ENCODE measurements around the gene MPDU1. TPM values are rescaled to one million over a fixed set of nuclear protein-coding genes. Genes with fewer than 3 reads are reported as not detected.

MPDU1 gene
- total RNA-seq, 1 donor from 2014 or later, result 25.9 TPM

- no peak for ATAC-seq (ENCODE audit: poor library complexity)
- intact Hi-C loops (cut with DNase I), result no loop called here
- DNase-seq, result no peak
Measured at GRCh38 chr17:7576432-7576937, 7.2 kb upstream of the MPDU1 start.

- intact Hi-C loops (cut with DNase I), result no loop called here
- ATAC-seq (ENCODE audit: poor library complexity) (no peak), DNase-seq (no peak)
Measured at GRCh38 chr17:7577327-7578199, 6.1 kb upstream of the MPDU1 start.

GRCh38 chr17:7579001-7579833, 4.4 kb upstream of the MPDU1 start, which contains the start of gene CD68:
TSS of gene CD68 (plus strand) at chr17:7579638. CDS start at chr17:7579678, 40 bp downstream.
- ATAC-seq (ENCODE audit: poor library complexity) (peak; percentile 35), DNase-seq (peak; percentile 74)
- intact Hi-C loops (cut with DNase I), result no loop called here

GRCh38 chr17:7579834-7580603, 3.6 kb upstream of the MPDU1 start:
- no peak for ATAC-seq (ENCODE audit: poor library complexity)
- intact Hi-C loops (cut with DNase I), result loop anchor here (5.0 kb wide), 1 partner anchor 138 kb away; no protein-coding TSS in a partner anchor
- no peak for DNase-seq

- DNase-seq, result no peak
- ATAC-seq (ENCODE audit: poor library complexity), result no peak
- intact Hi-C loops (cut with DNase I), result loop anchor here (5.0 kb wide), 1 partner anchor 139 kb away; no protein-coding TSS in a partner anchor
Measured at GRCh38 chr17:7580604-7581575, 2.8 kb upstream of the MPDU1 start.

GRCh38 chr17:7582396-7583252, 1.0 kb upstream of the MPDU1 start:
- no peak for DNase-seq
- ATAC-seq (ENCODE audit: poor library complexity), result no peak
- intact Hi-C loops (cut with DNase I), result loop anchor here (5.0 kb wide), 1 partner anchor 140 kb away; no protein-coding TSS in a partner anchor

GRCh38 chr17:7586673-7587419, 3.2 kb downstream of the MPDU1 start:
- no peak for DNase-seq
- intact Hi-C loops (cut with DNase I), result no loop called here
- no peak for ATAC-seq (ENCODE audit: poor library complexity)

- DNase-seq (no peak), ATAC-seq (ENCODE audit: poor library complexity) (no peak)
- intact Hi-C loops (cut with DNase I), result no loop called here
Measured at GRCh38 chr17:7587420-7588151, 3.9 kb downstream of the MPDU1 start.

GRCh38 chr17:7588553-7589203, 5.0 kb downstream of the MPDU1 start:
- intact Hi-C loops (cut with DNase I), result no loop called here
- DNase-seq (no peak), ATAC-seq (ENCODE audit: poor library complexity) (peak; percentile 7)

- intact Hi-C loops (cut with DNase I), result no loop called here
- DNase-seq (peak; percentile 93), ATAC-seq (ENCODE audit: poor library complexity) (peak; percentile 88)
Measured at GRCh38 chr17:7589204-7589868, 5.7 kb downstream of the MPDU1 start.

- DNase-seq, result no peak
- intact Hi-C loops (cut with DNase I), result no loop called here
- peak; percentile 5 for ATAC-seq (ENCODE audit: poor library complexity)
Measured at GRCh38 chr17:7589891-7590691, 6.4 kb downstream of the MPDU1 start, which contains the start of gene SOX15. TSS of gene SOX15 (minus strand) at chr17:7590094. CDS start at chr17:7589676, 418 bp downstream.

- intact Hi-C loops (cut with DNase I), result no loop called here
- no peak for ATAC-seq (ENCODE audit: poor library complexity)
- DNase-seq, result no peak
Measured at GRCh38 chr17:7590743-7591142, 7.1 kb downstream of the MPDU1 start.

- intact Hi-C loops (cut with DNase I), result no loop called here
- DNase-seq, result no peak
- ATAC-seq (ENCODE audit: poor library complexity), result no peak
Measured at GRCh38 chr17:7591596-7591995, 7.9 kb downstream of the MPDU1 start.

Data from Right ventricle myocardium superior (tissue), 1 donor.